Skin of body (tissue), 2 donors: Measurements from ENCODE around the gene VPS16. TPM values are rescaled to one million over a fixed set of nuclear protein-coding genes. Genes with fewer than 3 reads are reported as not detected.
"Not testable (repeated sequence)": the region's sequence is repeated elsewhere in the genome, so short reads cannot be mapped to it uniquely, and the experiment has no call there.

Source experiments
- DNase-seq: peaks from one replicate; lab custom pipeline; 2025; lab: John Stamatoyannopoulos, UW
- total RNA-seq: library from RNA; depleted of rRNA; stranded (reverse); fragments of >200 nt; gene quantifications from one replicate; pipeline ENCODE4 v1.2.3, GENCODE V29; 2014

VPS16 gene
- total RNA-seq, 1 donor from 2014 or later: 22.7 TPM

DNA sequence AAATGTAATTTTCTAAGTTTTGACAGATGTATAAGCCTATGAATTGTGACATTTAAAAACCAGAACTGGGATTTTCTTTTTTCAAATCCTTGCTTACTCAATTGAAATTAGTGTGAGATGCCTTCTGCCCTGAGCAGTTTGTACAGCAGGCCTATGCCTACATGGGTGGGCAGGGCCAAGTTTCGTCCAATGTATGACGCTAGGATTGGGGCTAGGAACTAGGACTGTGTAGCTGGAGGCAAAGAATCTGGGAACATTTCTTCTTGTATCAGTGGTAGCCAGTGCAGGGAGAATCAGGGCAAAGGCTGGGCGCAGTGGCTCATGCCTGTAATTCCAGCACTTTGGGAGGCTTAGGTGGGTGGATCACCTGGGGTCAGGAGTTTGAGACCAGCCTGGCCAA lies 28.8 kb downstream of the VPS16 start:
- no peak for DNase-seq

DNA sequence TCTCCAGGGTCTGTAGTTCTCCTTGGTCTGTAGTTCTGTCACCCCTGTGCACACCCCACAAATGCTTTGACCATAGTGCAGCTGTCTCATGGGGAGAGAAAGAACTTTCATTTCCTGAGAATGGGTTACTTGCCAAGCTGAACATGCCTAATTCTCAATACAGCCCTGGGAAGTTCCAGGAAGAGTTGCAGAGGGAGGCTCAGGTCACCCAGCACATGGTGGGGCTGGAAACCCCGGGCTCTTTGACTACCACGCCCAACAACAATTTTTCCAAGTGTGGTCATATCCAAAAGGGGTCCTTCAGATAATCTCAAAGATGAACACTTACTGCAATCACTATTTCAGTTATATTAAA lies 30.5 kb downstream of the VPS16 start:
- DNase-seq: peak; percentile 45

DNA sequence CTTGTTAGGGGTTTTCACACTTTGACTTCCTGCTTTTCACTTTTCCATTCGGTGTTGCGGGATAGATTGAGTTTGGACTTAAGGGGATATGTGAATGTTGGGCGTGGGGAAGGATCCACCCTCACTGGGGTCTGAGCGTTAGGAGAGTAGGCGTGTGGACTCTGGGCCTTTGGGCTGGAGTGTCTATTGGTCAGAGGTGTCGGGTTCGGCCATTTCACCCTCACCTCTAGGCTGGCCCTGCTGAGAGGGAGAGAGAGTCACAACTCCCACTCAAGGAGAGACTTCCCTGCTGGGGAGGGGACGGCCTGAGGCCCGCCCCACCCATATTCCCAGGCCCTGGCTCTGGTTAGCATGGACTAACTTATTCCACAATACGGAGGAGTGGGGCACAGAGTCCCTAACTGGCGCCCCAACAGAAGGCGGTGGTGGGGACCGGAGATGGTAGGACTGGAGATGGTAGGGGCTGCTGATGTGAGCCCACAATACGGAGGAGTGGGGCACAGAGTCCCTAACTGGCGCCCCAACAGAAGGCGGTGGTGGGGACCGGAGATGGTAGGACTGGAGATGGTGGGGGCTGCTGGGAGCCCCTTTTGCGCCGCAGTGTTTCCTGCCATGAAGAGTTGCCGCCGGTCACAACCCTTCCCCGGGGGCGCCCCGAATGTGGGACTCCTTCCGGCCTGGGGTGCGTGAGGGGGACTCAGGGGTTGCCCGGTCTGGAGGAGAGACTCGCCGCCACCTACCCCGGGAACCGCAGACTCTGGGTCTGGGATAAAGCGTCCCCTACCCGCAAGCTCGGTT lies 31.3 kb downstream of the VPS16 start:
- DNase-seq: no peak

DNA sequence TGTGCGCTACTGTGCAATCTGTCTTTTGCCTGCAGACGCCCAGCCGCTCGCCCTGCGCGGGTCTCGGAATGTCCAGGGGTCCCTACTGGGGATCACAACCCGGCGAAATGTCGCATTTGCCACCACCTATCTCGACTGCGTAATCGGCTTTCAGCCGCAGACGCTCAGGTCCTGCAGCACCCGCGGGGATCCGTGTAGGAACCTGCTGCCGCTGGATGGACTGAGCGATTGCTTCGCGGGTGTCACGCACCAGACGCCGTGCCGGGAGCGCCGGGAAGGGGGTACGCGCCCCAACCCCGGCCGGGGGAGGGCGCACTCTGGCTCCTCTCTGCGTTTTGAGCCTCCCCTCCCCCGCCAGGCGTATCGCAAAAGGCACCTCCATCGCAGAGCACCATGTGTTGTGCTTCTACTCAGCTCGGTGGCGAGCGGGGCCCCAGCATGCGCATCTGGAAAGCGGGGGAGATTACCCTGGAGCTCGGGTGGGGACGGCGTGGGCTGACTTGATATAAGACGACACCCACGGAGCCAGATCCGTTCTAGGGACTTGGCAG lies 32.0 kb downstream of the VPS16 start:
- peak; percentile 47 for DNase-seq

DNA sequence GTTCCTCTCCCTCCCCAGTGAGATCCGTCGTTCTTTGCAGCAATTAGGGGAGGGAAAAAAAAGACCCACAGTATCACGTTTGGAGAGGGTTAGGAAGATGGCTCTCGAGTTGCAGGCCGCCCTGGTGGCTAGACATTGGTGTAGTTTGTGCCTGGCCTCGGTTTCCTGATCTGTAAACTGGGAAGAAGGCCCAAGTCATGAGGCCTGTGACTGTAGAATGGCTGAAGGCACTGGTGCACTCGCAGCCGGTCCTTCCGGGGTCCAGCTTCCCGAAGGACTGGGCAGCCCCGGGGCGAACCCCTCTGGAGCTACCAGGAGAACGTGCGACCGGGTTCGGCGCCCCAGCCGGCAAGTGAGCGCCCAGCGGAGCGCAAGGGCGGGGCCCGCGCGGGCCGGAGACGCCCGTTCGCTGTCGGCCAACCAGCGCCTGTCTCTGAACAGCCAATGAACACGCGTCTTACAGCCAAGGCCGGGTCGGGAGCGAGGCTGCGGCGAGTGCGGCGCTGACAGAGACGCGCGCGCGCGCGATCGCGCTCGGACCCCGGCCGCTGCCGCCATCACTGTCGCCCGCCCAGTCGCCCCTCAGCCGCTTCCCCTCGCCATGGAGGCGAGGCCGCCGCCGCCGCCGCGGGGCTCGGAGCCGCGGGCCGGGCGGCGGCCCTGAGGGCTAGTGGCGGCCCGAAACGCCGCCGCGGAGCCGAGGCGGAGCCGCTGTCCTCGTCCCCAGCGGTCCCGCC lies 32.6 kb downstream of the VPS16 start, which contains the start of gene PTPRA:
TSS of gene PTPRA (plus strand) at position 472 of the 737 bp plus-strand sequence. CDS start 90,797 bp downstream, outside the sequence.
- peak; percentile 84 for DNase-seq

DNA sequence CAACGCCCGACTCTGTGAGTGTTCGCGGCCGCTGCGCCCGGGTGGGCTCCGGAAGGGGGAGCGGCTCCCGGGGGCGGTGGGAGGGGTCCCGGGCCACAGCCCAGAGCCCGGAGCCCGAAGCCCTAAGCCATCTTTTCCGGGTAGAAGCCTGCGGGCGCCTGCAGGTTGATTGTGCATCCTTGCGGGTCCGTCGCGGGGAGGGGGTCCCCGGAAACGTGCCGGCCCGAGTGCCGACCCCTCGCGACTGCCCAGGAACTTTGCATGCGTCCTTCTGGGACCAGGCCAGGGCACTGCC lies 33.1 kb downstream of the VPS16 start:
- peak; percentile 41 for DNase-seq

DNA sequence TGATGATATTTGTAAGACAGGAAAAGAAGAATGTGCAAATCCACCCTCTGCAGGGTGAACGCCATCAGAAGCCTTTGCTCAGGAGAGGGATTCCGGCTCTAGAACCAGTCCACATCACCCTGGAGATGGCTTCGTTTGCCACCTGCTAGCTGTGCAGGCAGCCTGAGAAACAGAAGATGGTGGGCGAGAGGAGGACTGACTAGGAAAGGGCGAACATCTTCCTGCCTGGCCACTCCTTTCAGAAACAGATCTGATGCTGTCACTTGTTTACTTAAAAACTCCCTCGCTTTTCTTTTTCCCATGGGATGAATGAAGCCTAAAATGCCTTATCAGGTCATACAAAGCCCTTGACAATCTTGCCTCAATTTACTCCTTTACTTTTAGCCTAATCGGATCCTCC lies 33.9 kb downstream of the VPS16 start:
- no peak for DNase-seq

DNA sequence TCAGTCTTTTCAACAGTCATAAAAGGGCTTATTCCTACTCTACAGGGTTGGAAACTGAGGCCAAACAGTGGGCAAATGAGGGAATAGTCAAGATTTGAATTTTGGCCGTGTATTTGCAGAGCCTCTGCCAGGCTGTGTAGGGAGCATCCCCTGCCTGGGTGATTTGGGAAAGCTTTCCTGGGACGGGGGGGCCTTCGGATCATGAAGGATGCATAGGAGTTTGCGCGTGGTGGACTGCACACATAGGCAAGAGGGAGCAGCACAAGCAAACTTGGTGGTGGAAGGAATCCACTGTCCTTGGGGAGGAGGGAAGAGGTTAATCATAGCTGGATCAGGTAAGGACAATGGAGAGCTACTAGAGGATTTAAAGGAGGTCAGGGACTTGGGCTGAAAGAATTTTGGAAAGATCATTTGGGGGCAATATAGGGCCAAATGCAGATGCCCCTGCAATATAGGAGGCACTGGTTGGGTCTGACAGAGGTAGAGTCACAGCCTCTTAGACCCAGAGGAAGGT lies 35.2 kb downstream of the VPS16 start:
- DNase-seq: no peak

DNA sequence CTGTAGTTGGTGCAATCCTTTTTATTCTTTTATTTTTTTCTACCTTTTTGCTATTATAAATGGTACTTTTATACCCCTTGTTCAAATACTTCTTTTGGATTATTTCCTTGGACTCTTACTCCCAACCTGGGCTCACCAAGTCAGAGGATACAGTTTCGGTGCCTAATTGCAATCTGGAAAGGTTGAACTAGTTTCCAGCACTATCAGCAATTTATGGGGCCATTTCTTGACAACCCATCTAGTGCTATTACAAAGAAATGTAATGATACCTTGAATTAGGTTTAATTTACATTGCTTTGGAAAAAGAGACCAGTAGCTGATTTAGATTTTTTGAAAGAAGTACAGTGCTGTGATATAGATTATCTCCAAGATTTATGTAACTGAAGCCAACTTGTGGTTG lies 38.0 kb downstream of the VPS16 start:
- DNase-seq: no peak

DNA sequence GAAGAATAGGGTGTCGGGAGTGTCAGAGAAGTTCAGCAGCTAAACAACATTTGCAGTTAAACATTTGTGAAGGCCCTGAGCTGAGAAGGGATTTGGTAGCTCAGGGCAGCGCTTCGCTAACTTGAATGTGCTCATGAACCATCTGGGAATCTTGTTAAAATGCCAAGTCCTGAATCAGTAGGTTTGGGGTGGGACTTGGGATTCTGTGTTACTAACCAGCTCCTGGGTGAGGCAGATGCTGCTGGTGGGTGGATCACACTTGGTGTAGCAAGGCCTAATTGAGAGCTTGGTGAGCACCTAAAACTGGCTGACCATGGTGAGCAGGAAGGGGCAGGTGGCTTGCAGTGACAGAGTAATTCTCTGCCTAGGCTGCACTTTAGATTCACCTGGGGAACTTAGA lies 38.6 kb downstream of the VPS16 start:
- peak; percentile 69 for DNase-seq

DNA sequence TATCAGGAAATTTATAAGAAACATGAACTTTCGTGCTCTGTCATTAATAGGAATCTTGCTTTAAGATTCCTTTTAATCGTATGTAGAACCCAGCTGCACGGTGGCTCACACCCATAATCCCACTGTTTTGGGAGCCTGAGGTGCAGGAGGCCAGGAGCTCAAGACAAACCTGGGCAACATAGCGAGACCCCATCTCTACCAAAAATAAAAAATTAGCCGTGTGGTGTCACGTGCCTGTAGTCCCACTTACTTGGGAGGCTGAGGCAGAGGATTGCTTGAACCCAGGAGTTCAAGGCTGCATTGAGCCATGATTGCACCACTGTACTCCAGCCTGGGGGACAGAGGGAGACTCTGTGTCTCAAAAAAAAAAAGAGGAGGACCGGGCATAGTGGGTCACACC lies 40.1 kb downstream of the VPS16 start:
- no peak for DNase-seq

DNA sequence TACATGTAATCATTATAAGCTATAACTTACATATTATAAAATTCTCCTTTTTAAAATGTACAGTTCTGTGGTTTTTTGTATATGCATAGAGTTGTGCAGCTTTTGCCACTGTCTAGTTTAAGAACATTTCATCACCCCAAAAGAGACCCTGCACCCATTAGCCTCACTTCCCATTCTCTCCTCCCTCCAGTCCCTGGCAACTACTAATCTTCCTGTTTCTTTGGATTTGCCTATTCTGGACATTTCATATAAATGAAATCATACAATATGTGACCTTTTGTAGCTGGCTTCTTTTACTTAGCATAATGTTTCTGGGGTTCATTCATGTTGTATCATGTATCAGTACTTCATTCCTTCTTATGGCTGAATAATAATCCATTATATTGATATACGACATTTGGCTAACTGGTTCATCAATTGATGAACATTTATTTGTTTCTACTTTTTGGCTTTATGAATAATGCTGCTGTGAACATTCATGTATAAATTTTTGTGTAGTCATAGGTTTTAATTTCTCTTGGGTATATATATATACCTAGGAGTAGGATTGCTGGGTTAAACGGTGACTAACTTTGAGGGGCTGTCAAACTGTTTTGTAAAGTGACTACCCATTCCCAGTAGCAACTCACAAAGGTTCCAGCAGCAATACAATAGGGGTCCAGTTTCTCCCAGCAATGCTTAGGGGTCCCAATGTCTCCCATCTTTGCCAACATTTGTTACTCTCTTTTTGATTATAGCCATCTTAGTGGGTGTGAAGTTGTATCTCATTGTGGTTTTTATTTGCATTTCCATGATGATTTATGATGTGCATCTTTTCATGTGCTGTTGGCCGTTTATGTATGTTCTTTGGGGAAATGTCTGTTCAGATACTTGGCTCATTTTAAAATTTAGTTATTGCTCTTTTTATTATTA lies 43.4 kb downstream of the VPS16 start:
- DNase-seq: no peak

DNA sequence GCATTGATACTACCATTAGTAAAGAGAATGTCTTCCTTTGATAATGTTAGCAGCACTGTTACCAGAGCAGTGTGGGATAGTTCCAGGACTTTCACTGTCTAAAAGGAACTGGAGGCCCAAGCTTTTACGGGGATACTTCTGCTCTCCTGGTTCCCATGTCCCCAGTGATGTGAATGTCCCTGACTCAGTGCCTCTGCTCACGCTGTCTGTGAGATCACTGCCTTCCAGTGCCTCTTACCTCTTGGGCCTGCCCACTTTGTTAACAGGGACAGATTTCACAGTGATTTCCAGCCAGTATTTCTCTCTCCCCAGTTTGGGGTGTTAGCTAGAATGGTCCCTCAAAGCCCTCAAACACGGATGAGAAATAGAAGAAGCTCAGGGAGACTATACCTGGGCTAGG lies 47.2 kb downstream of the VPS16 start:
- no peak for DNase-seq

DNA sequence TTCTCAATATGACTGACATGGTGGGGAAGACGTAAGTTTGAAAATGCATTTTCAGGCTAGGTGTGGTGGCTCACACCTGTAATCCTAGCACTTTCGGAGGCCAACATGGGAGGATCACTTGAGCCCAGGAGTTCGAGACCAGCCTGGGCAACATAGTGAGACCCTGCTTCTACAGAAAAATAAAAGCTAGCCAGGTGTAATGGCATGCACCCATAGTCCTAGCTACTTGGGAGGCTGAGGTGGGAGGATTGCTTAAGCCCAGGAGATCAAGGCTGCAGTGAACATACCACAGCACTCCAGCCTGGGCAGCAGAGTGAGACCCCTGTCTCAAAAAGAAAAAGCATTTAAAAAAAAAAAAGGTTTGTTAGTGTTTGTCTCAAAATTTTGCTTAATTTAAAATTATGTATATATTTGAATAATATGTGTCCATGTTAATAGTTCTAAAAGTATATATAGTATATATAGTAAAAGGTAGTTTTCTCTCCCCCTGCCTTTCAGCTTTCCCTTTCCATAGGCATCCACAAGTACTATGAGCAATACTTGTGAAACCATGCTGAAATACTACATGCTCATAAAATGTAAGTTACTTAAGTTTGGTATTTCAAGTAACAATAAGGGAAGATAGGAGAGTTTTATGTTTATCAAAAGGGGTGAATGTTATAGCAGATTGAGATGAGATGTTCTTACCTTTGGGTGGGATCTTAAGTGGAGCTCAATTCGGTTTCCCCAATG lies 47.8 kb downstream of the VPS16 start:
- no peak for DNase-seq

DNA sequence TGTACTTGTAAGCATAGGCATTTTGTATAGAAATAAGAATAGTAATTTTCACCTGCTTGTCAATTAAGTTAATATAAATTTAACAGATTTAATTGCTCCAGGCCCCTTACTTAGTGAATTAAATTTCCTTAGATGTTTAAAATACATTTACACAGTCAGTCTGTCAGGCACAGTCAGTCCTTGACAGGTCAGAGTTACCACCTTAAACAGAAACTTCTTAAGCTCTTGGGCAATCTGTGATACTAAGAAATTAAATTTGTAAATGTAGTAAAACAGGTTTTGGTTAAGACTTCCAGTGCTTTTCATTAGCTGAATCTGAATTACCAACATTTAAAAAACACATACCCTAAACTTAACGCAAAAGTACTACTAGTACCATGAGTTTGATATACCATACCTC lies 48.7 kb downstream of the VPS16 start:
- DNase-seq: no peak

DNA sequence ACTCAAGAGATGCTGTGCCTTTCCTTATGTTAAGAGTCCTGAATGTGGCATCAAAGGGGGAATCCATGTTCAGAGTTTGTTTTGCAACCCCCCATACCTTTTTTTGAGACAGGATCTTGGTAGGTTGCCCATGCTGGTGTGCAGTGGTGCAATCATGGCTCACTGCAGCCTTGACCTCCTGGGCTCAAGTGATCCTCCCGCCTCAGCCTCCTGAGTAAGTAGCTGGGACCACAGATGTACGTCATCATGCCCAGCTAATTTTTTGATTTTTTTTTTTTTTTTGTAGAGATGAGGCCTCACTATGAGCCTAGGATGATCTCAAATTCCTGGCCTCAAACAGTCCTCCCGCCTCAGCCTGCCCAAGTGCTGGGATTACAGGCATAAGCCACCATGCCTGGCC lies 49.3 kb downstream of the VPS16 start:
- DNase-seq: no peak

DNA sequence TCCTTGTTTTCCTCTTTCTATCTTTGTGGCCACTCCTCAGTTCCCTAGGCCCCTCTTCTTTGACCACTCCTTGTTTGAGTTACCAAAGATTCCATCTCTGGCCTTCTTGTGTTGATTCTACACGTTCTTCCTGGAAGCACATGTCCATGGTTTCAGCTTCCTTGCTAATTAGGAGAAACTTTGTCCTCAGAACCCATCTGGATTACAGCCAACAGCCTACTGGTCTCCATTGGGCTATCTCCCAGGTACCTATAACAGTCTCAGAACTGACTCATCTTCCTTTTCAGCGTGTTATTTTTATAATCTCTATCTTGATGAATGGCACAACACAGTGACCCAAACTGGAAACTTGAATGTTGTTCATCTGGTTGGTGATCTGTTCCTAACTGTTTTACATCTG lies 50.2 kb downstream of the VPS16 start:
- DNase-seq: no peak

DNA sequence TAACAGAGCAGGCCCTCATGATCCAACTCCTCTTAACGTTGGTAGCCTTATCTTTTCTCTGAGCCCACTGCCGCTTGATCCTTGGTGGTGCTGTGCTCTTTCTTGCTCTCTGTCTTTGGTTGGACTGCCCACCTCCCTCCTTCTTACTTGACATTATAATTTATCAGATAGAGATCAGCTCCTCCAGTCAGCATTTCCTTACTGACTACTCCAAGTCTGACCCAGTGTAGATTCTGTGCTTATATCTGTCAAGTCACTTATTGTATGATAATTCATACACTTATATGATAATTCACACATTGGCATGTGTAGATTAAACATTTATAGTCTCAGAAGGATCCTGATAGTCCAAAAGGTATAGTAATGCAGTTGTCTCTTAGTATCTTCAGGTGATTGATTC lies 50.8 kb downstream of the VPS16 start:
- no peak for DNase-seq

DNA sequence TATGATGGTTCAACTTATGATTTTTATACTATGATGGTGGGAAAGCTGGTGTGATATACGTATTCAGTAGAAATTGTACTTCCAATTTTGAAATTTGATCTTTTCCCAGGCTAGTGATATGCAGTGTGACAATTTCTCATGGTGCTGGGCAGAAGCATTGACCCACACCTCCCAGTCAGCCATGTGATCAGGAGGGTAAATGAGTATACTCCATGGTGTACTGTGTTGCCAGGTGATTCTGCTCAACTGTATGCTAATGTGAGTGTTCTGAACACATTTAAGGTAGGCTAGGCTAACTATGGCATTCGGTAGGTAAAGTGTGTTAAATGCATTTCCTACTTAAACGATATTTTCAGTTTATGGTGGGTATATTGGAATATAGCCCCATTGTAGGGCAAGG lies 51.8 kb downstream of the VPS16 start:
- DNase-seq: no peak

DNA sequence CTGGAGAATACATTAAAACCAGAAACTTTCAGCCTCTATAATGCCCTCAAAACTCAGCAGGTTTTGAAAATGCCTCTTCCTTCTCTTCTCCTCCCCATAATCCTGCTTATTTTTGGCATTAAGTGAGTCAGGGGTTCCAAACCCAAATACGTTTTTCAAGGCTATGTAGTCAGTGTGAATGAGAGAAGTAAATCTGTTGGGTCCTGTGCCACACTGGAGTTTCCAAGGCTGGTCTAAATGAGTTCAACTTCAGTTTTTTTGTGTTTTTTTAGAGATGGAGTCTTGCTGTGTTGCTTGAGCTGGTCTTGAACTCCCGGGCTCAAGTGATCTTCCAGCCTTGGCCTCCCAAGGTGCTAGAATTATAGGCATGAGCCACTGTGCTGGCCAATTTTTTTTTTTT lies 53.7 kb downstream of the VPS16 start:
- DNase-seq: no peak

DNA sequence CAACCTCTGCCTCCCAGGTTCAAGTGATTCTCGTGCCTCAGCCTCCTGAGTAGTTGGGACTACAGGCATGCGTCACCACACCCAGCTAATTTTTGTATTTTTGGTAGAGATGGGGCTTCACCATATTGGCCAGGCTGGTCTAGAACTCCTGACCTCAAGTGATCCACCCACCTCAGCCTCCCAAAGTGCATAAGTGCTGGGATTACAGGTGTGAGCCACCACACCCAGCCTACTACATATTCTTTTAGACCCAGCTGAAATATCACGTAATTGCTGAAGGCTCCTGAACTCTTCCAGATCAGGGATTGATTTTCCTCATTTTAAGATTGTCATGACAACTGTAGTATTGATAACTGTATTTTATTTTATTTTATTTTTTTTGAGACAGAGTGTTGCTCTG lies 54.6 kb downstream of the VPS16 start:
- not testable (repeated sequence) for DNase-seq
